ENCODE data around the gene GPC5.
"Not testable (repeated sequence)": the region's sequence is repeated elsewhere in the genome, so short reads cannot be mapped to it uniquely, and the experiment has no call there.

GPC5 gene

DNA sequence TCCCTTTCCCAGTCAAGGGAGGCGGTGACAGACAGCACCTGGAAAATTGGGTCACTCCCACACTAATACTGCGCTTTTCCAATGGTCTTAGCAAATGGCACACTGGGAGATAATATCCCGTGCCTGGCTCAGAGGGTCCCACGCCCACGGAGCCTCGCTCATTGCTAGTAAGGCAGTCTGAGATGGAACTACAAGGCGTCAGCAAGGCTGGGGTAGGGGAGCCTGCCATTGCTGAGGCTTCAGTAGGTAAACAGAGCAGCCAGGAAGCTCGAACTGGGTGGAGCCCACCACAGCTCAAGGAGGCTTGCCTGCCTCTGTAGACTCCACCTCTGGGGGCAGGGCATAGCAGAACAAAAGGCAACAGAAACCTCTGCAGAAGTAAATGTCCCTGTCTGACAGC, 882.6 kb downstream of the GPC5 start:
- not testable (repeated sequence) for H3K9me3 ChIP-seq (ENCODE audit: insufficient read depth, low read depth, low read length); H3K79me1 ChIP-seq (ENCODE audit: low read length); H3K27me3 ChIP-seq (ENCODE audit: insufficient read depth, low read length); H3K18ac ChIP-seq (ENCODE audit: low read length); H2BK120ac ChIP-seq (ENCODE audit: insufficient read depth, low read length, poor library complexity); H3K4me1 ChIP-seq (ENCODE audit: control insufficient read depth in 1 of 2, insufficient read depth in 2 of 2, low read length in 2 of 2); H3K4ac ChIP-seq (ENCODE audit: low read depth, low read length); H3K4me2 ChIP-seq (ENCODE audit: low read length); H3K36me3 ChIP-seq (ENCODE audit: control insufficient read depth in 1 of 2, insufficient read depth in 2 of 2, low read length in 2 of 2); H2BK12ac ChIP-seq (ENCODE audit: low read length); H2BK5ac ChIP-seq (ENCODE audit: low read depth, low read length, poor library complexity); H2AK5ac ChIP-seq (ENCODE audit: low read length); H3K23ac ChIP-seq (ENCODE audit: low read length); H2AFZ ChIP-seq (ENCODE audit: insufficient read depth, low read length, poor library complexity); H4K8ac ChIP-seq (ENCODE audit: low read depth, low read length); H4K91ac ChIP-seq (ENCODE audit: low read depth, low read length); H3K79me2 ChIP-seq (ENCODE audit: control insufficient read depth, insufficient read depth, low read length, poor library complexity); H3K14ac ChIP-seq (ENCODE audit: low read length); H3K4me3 ChIP-seq (ENCODE audit: low read depth, low read length); H4K12ac ChIP-seq (ENCODE audit: low read depth, low read length); H3K9ac ChIP-seq (ENCODE audit: low read length); DNase-seq; H3K27ac ChIP-seq (ENCODE audit: low read depth, low read length)
- WGBS (ENCODE audit: extremely low coverage, insufficient coverage, insufficient read length), result no CpG with 5 or more reads among the region's 8 CpGs

GRCh38 chr13:92290718-92291307, 892.4 kb downstream of the GPC5 start:
- no CpG with 5 or more reads among the region's 29 CpGs for WGBS (ENCODE audit: extremely low coverage, insufficient coverage, insufficient read length)
- not testable (repeated sequence) for H4K8ac ChIP-seq (ENCODE audit: low read depth, low read length)

GRCh38 chr13:92294533-92294932, 896.1 kb downstream of the GPC5 start:
- not testable (repeated sequence) for H3K79me2 ChIP-seq (ENCODE audit: control insufficient read depth, insufficient read depth, low read length, poor library complexity); H3K9me3 ChIP-seq (ENCODE audit: insufficient read depth, low read depth, low read length); H3K27ac ChIP-seq (ENCODE audit: low read depth, low read length); H2AK5ac ChIP-seq (ENCODE audit: low read length); H2BK120ac ChIP-seq (ENCODE audit: insufficient read depth, low read length, poor library complexity); H2AFZ ChIP-seq (ENCODE audit: insufficient read depth, low read length, poor library complexity); H3K4ac ChIP-seq (ENCODE audit: low read depth, low read length); H3K4me2 ChIP-seq (ENCODE audit: low read length); H3K4me3 ChIP-seq (ENCODE audit: low read depth, low read length); H3K9ac ChIP-seq (ENCODE audit: low read length); H2BK12ac ChIP-seq (ENCODE audit: low read length); H3K79me1 ChIP-seq (ENCODE audit: low read length); H3K27me3 ChIP-seq (ENCODE audit: insufficient read depth, low read length); H3K36me3 ChIP-seq (ENCODE audit: control insufficient read depth in 1 of 2, insufficient read depth in 2 of 2, low read length in 2 of 2); H3K18ac ChIP-seq (ENCODE audit: low read length); H4K8ac ChIP-seq (ENCODE audit: low read depth, low read length); H3K4me1 ChIP-seq (ENCODE audit: control insufficient read depth in 1 of 2, insufficient read depth in 2 of 2, low read length in 2 of 2); H3K23ac ChIP-seq (ENCODE audit: low read length); DNase-seq; H4K12ac ChIP-seq (ENCODE audit: low read depth, low read length); H3K14ac ChIP-seq (ENCODE audit: low read length); H2BK5ac ChIP-seq (ENCODE audit: low read depth, low read length, poor library complexity); H4K91ac ChIP-seq (ENCODE audit: low read depth, low read length)
- WGBS (ENCODE audit: extremely low coverage, insufficient coverage, insufficient read length), result no CpG with 5 or more reads among the region's 5 CpGs

More at GRCh38 chr13:92290718-92291307, 892.4 kb downstream of the GPC5 start:
- not testable (repeated sequence) for H3K79me2 ChIP-seq (ENCODE audit: control insufficient read depth, insufficient read depth, low read length, poor library complexity); H3K4me3 ChIP-seq (ENCODE audit: low read depth, low read length); H3K14ac ChIP-seq (ENCODE audit: low read length); H3K79me1 ChIP-seq (ENCODE audit: low read length); H3K9me3 ChIP-seq (ENCODE audit: insufficient read depth, low read depth, low read length); H2BK120ac ChIP-seq (ENCODE audit: insufficient read depth, low read length, poor library complexity); H3K23ac ChIP-seq (ENCODE audit: low read length); H2BK5ac ChIP-seq (ENCODE audit: low read depth, low read length, poor library complexity); H3K4me1 ChIP-seq (ENCODE audit: control insufficient read depth in 1 of 2, insufficient read depth in 2 of 2, low read length in 2 of 2); H3K27ac ChIP-seq (ENCODE audit: low read depth, low read length); H2AK5ac ChIP-seq (ENCODE audit: low read length); H3K4me2 ChIP-seq (ENCODE audit: low read length); H3K9ac ChIP-seq (ENCODE audit: low read length); H3K27me3 ChIP-seq (ENCODE audit: insufficient read depth, low read length); H4K91ac ChIP-seq (ENCODE audit: low read depth, low read length); H2BK12ac ChIP-seq (ENCODE audit: low read length); H3K36me3 ChIP-seq (ENCODE audit: control insufficient read depth in 1 of 2, insufficient read depth in 2 of 2, low read length in 2 of 2); H4K12ac ChIP-seq (ENCODE audit: low read depth, low read length); H3K18ac ChIP-seq (ENCODE audit: low read length); H2AFZ ChIP-seq (ENCODE audit: insufficient read depth, low read length, poor library complexity); DNase-seq; H3K4ac ChIP-seq (ENCODE audit: low read depth, low read length)

DNA sequence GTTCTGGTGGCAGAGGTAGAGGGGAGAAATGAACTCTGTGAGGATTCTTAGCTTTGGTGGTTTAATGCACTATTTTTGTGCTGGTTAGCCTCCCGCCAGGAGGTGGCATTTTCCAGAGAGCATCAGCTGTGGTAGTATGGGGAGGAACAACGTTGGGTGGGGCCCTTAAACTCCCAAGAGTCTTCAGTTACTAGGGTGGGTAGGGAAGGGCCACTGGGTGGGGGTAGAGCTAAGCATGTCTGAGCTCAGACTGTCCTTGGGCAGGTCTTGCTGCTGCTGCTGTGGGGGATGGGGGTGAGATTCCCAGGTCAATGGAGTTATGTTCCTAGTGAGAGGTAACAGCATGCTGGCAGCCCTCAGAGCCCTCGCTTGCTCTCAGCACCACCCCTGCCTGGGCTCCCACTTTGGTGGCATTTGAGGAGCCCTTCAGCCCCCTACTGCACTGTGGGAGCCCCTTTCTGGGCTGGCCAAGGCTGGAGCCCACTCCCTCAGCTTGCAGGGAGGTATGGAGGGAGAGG, 897.8 kb downstream of the GPC5 start:
- not testable (repeated sequence) for H3K9me3 ChIP-seq (ENCODE audit: insufficient read depth, low read depth, low read length); H4K12ac ChIP-seq (ENCODE audit: low read depth, low read length); H3K4ac ChIP-seq (ENCODE audit: low read depth, low read length); H3K27ac ChIP-seq (ENCODE audit: low read depth, low read length); H2BK120ac ChIP-seq (ENCODE audit: insufficient read depth, low read length, poor library complexity); H3K79me2 ChIP-seq (ENCODE audit: control insufficient read depth, insufficient read depth, low read length, poor library complexity); H3K18ac ChIP-seq (ENCODE audit: low read length); H3K27me3 ChIP-seq (ENCODE audit: insufficient read depth, low read length); H3K4me1 ChIP-seq (ENCODE audit: control insufficient read depth in 1 of 2, insufficient read depth in 2 of 2, low read length in 2 of 2); H3K36me3 ChIP-seq (ENCODE audit: control insufficient read depth in 1 of 2, insufficient read depth in 2 of 2, low read length in 2 of 2); H3K23ac ChIP-seq (ENCODE audit: low read length); DNase-seq; H4K91ac ChIP-seq (ENCODE audit: low read depth, low read length); H2BK5ac ChIP-seq (ENCODE audit: low read depth, low read length, poor library complexity); H3K4me2 ChIP-seq (ENCODE audit: low read length); H2BK12ac ChIP-seq (ENCODE audit: low read length); H2AK5ac ChIP-seq (ENCODE audit: low read length); H4K8ac ChIP-seq (ENCODE audit: low read depth, low read length); H3K79me1 ChIP-seq (ENCODE audit: low read length); H3K14ac ChIP-seq (ENCODE audit: low read length); H2AFZ ChIP-seq (ENCODE audit: insufficient read depth, low read length, poor library complexity); H3K9ac ChIP-seq (ENCODE audit: low read length)
- no CpG with 5 or more reads among the region's 3 CpGs for WGBS (ENCODE audit: extremely low coverage, insufficient coverage, insufficient read length)
- peak overlapping the region; percentile 40 for H3K4me3 ChIP-seq (ENCODE audit: low read depth, low read length)
